Measurements from ENCODE around the gene C6orf136.

C6orf136 gene

GRCh38 chr6:30679765-30680535, 33.0 kb downstream of the C6orf136 start:
- H3K4me3 ChIP-seq (ENCODE audit: low read length), result no peak overlapping the region
- DNase-seq (ENCODE audit: low read depth), result no peak
- TF ChIP-seq CTCF (IDR thresholded peaks at IDR 0.05; ENCODE audit: insufficient read depth, low read depth, low read length, missing control alignments), result no peak

- no peak for TF ChIP-seq CTCF (IDR thresholded peaks at IDR 0.05; ENCODE audit: insufficient read depth, low read depth, low read length, missing control alignments)
- H3K4me3 ChIP-seq (ENCODE audit: low read length), result no peak overlapping the region
- DNase-seq (ENCODE audit: low read depth), result no peak
These were observed 34.8 kb downstream of the C6orf136 start for GRCh38 chr6:30681766-30682142.

DNA sequence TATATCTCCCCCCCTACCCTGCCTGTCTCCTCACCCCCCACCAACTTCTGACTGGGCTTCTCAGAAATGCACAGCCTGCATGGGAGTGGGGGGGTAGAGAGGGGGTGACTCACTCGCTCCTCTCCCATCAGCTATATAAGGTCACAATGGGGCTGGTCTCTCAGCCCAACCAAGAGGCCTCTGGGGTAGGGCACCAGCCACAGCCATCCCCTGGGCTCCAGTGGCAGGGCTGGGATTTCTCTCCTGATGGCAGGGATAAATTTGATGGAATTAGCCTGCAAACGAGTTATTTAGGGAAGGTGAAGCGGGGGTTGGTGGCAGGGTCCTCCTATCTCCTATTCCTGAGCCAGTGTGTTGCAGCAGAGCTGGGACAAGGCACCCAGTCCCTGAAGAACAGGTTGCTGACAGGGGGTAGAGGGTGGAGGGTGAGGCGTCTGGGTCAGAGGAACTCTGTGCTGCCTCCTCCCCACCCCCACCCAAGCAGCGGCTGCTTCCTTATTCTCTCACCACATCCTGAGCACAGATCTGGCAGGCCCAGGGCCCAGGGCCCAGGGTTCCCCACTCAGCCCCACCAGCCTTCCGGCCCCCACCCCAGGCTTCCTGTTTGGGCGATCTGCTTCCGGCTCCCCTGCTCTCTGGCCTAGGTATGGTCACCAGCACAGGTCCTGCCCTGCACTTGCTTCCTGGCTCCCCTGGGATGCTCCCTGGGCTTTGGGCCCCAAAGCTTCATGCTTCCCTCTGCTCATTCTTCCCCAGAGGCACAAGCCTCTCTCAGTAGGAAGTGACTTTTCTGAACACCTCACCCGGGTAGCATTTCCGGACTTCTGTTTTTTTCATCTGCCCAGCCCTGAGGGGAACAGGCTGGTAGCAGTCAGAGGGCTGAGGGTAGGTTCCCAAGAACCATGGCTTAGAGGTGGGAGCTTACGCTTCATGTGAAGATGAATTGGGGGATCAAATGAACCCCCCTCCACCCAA, 35.5 kb downstream of the C6orf136 start:
- TF ChIP-seq CTCF (IDR thresholded peaks at IDR 0.05; ENCODE audit: insufficient read depth, low read depth, low read length, missing control alignments), result no peak
- DNase-seq (ENCODE audit: low read depth), result peak; percentile 84
- H3K4me3 ChIP-seq (ENCODE audit: low read length), result peak overlapping the region; percentile 70

DNA sequence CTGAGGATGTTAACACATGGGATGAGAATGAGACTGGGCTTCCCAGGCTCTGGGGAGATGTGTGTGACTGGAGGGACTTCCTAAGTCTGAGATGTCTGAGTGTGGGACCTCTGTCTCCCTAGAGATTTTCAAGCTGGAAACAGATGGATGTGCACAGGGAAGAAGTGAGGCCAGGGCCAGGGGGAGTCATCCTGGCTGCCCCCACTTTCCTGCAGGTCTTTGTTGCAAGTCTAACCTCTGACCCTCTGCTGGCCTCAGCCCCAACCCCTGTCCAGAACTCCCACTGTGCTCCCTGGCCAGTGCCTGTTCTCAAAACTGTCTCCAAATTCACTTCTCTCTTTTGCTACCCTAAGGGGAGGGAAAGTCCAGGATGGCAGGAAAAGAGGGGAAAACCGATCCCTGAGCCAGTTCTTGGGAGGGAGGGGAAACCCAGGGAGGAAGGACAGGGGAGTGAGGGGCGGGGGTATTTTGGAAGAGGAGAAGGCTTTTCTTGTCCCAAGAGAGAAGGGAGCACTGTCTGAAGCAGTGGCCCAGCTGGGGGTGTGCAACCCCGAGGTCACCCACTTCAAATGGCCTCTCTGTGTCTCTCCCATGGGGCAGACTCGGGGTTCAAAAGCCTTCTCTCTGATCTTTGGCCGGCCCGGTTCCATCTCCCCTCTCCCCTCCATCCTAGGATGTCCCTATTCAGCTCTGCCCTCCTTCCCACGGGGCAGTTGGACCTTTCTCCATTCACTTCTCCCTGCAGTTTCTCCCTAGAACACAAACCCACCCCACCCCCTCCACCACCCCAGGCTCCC, 36.4 kb downstream of the C6orf136 start:
- H3K4me3 ChIP-seq (ENCODE audit: low read length), result peak overlapping the region; percentile 70
- no peak for TF ChIP-seq CTCF (IDR thresholded peaks at IDR 0.05; ENCODE audit: insufficient read depth, low read depth, low read length, missing control alignments)
- DNase-seq (ENCODE audit: low read depth), result no peak

GRCh38 chr6:30683980-30684338, 37.0 kb downstream of the C6orf136 start:
- H3K4me3 ChIP-seq (ENCODE audit: low read length), result peak overlapping the region; percentile 70
- DNase-seq (ENCODE audit: low read depth), result peak; percentile 21
- no peak for TF ChIP-seq CTCF (IDR thresholded peaks at IDR 0.05; ENCODE audit: insufficient read depth, low read depth, low read length, missing control alignments)

GRCh38 chr6:30684386-30685156, 37.6 kb downstream of the C6orf136 start:
- TF ChIP-seq CTCF (IDR thresholded peaks at IDR 0.05; ENCODE audit: insufficient read depth, low read depth, low read length, missing control alignments), result no peak
- DNase-seq (ENCODE audit: low read depth), result peak; percentile 44
- H3K4me3 ChIP-seq (ENCODE audit: low read length), result peak overlapping the region; percentile 70
